Fibroblast of lung (primary cell): ENCODE data around the gene FAM241B. TPM values are rescaled to one million over a fixed set of nuclear protein-coding genes. Genes with fewer than 3 reads are reported as not detected.

Experiments
- DNase-seq, 2 donors: peaks; one replicate each; pipeline versions ENCODE4 v3.0.0 to v3.0.0-alpha.2; 2010; ENCODE audit warnings: low read depth in 2 of 2
- H2AFZ ChIP-seq: 2 replicates; pipeline ENCODE4 v1.5.1; 2012; ENCODE audit warnings: low read length, control low read depth, inconsistent platforms
- H3K27ac ChIP-seq: 2 replicates; pipeline ENCODE4 v1.5.1; 2011; ENCODE audit warnings: low read length, control low read depth; ENCODE audit not compliant: insufficient read depth
- H3K27me3 ChIP-seq: 2 replicates; pipeline ENCODE4 v1.5.1; 2011; ENCODE audit warnings: mild to moderate bottlenecking, low read length; ENCODE audit not compliant: control insufficient read depth, insufficient read depth
- H3K36me3 ChIP-seq: 2 replicates; pipeline ENCODE4 v1.5.1; 2011; ENCODE audit warnings: low read length; ENCODE audit not compliant: control insufficient read depth, insufficient read depth
- H3K4me1 ChIP-seq: 2 replicates; pipeline ENCODE4 v1.5.1; 2011; ENCODE audit warnings: low read length; ENCODE audit not compliant: control insufficient read depth, insufficient read depth; ENCODE audit errors: extremely low read depth
- H3K4me2 ChIP-seq: 2 replicates; pipeline ENCODE4 v1.5.1; 2011; ENCODE audit warnings: low read length, control low read depth; ENCODE audit not compliant: insufficient read depth; ENCODE audit errors: extremely low read depth
- H3K4me3 ChIP-seq, 4 experiments: fragments of 200-600 bp in 1 of 4; sonication (generic) in 1 of 4; replicated peaks in 1 of 4; 2 replicates each; pipeline ENCODE4 v1.5.1; 2011 to 2016; ENCODE audit warnings: low read length in 4 of 4, low read depth in 3 of 4, mild to moderate bottlenecking in 3 of 4, control low read depth in 2 of 4, inconsistent platforms in 1 of 4, mixed read lengths in 1 of 4; ENCODE audit not compliant: insufficient read depth in 1 of 4; ENCODE audit errors: control extremely low read depth in 1 of 4
- H3K79me2 ChIP-seq: 2 replicates; pipeline ENCODE4 v1.5.1; 2012; ENCODE audit warnings: mild to moderate bottlenecking, low read length, inconsistent platforms; ENCODE audit not compliant: control insufficient read depth, insufficient read depth
- H3K9ac ChIP-seq: 2 replicates; pipeline ENCODE4 v1.5.1; 2011; ENCODE audit warnings: mild to moderate bottlenecking, low read length, control low read depth; ENCODE audit not compliant: insufficient read depth
- H3K9me3 ChIP-seq: 2 replicates; pipeline ENCODE4 v1.5.1; 2012; ENCODE audit warnings: low read depth, low read length; ENCODE audit not compliant: control insufficient read depth, insufficient read depth
- H4K20me1 ChIP-seq: 2 replicates; pipeline ENCODE4 v1.5.1; 2011; ENCODE audit warnings: low read length; ENCODE audit not compliant: control insufficient read depth, insufficient read depth; ENCODE audit errors: extremely low read depth
- CTCF ChIP-seq, 2 donors: IDR thresholded peaks in 1 of 2; conservative IDR thresholded peaks in 1 of 2; 1 replicate in 1 of 2; 2 replicates in 1 of 2; pipeline ENCODE4 v1.5.1; 2011 to 2012; ENCODE audit warnings: low read length in 2 of 2, control low read depth in 1 of 2, inconsistent platforms in 1 of 2, low read depth in 1 of 2, mild to moderate bottlenecking in 1 of 2
- EZH2 ChIP-seq: IDR thresholded peaks from 2 replicates; pipeline ENCODE4 v1.5.1; 2012; ENCODE audit warnings: low read length, control low read depth, mild to moderate bottlenecking; ENCODE audit errors: missing control alignments
- polyA plus RNA-seq, 2 donors: library from polyadenylated mRNA; depleted of rRNA in 1 of 2; stranded (reverse) in 1 of 2; unstranded in 1 of 2; fragments of >200 nt; gene quantifications; 2 replicates each; pipeline ENCODE4 v1.2.1, GENCODE V29; 2011 to 2012; ENCODE audit warnings: missing spikeins in 1 of 2
- total RNA-seq: library from RNA; depleted of rRNA; stranded (reverse); fragments of >200 nt; gene quantifications from 2 replicates; pipeline ENCODE4 v1.2.1, GENCODE V29; 2014

FAM241B gene
- total and polyA plus RNA-seq, 2 donors (not counting 1 experiment from before 2014, with no cell fraction given), result 0.61 to 0.99 TPM

GRCh38 chr10:69653561-69653960, 23.5 kb downstream of the FAM241B start:
- no peak overlapping the region for H3K4me3 ChIP-seq
- H3K27me3 ChIP-seq, result peaks cover 10% of the 10 kb centered on the region
- no peak overlapping the region for H3K4me2 ChIP-seq
- H3K9me3 ChIP-seq, result no peaks in the 10 kb centered on the region
- H3K27ac ChIP-seq, result no peak overlapping the region
- no peak overlapping the region for H2AFZ ChIP-seq
- no peaks in the 10 kb centered on the region for H3K79me2 ChIP-seq
- TF ChIP-seq CTCF (conservative IDR thresholded peaks at IDR 0.05 in 1 of 2, IDR thresholded peaks at IDR 0.05 in 1 of 2; ENCODE audit: low read depth in 1 of 2, low read length in 2 of 2) (no peak), EZH2 (no peak)
- H4K20me1 ChIP-seq, result no peaks in the 10 kb centered on the region
- no peak overlapping the region for H3K9ac ChIP-seq
- no peaks in the 10 kb centered on the region for H3K4me1 ChIP-seq
- DNase-seq, result no peak
- H3K36me3 ChIP-seq, result no peaks in the 10 kb centered on the region

GRCh38 chr10:69655124-69655867, 25.2 kb downstream of the FAM241B start:
- no peak for DNase-seq
- Histone ChIP-seq H3K9me3 (no peaks in the 10 kb centered on the region), H3K36me3 (no peaks in the 10 kb centered on the region), H4K20me1 (no peaks in the 10 kb centered on the region), H3K4me2 (no peak overlapping the region), H3K27ac (no peak overlapping the region), H3K4me1 (no peaks in the 10 kb centered on the region), H3K4me3 (no peak overlapping the region), H3K9ac (no peak overlapping the region), H3K27me3 (peaks cover 10% of the 10 kb centered on the region), H2AFZ (no peak overlapping the region), H3K79me2 (no peaks in the 10 kb centered on the region)
- no peak for TF ChIP-seq CTCF (conservative IDR thresholded peaks at IDR 0.05 in 1 of 2, IDR thresholded peaks at IDR 0.05 in 1 of 2; ENCODE audit: low read depth in 1 of 2, low read length in 2 of 2)

- no peak overlapping the region for H3K27ac ChIP-seq
- H3K4me1 ChIP-seq, result no peaks in the 10 kb centered on the region
- H3K79me2 ChIP-seq, result no peaks in the 10 kb centered on the region
- H3K4me2 ChIP-seq, result no peak overlapping the region
- H3K9me3 ChIP-seq, result no peaks in the 10 kb centered on the region
- no peaks in the 10 kb centered on the region for H4K20me1 ChIP-seq
- TF ChIP-seq CTCF (conservative IDR thresholded peaks at IDR 0.05 in 1 of 2, IDR thresholded peaks at IDR 0.05 in 1 of 2; ENCODE audit: low read depth in 1 of 2, low read length in 2 of 2) (no peak), EZH2 (no peak)
- H2AFZ ChIP-seq, result no peak overlapping the region
- H3K9ac ChIP-seq, result no peak overlapping the region
- H3K36me3 ChIP-seq, result no peaks in the 10 kb centered on the region
- no peak overlapping the region for H3K4me3 ChIP-seq
- DNase-seq, result no peak
- H3K27me3 ChIP-seq, result peaks cover 8% of the 10 kb centered on the region
Measured at GRCh38 chr10:69655868-69656555, 26.0 kb downstream of the FAM241B start.
